Measurements from ENCODE around the gene TESK2. TPM values are rescaled to one million over a fixed set of nuclear protein-coding genes. Genes with fewer than 3 reads are reported as not detected.
"Not testable (repeated sequence)": the region's sequence is repeated elsewhere in the genome, so short reads cannot be mapped to it uniquely, and the experiment has no call there.

Gene TESK2
- polyA plus RNA-seq, 1 donor from 2014 or later, result 0.51 TPM

- not testable (repeated sequence) for H3F3A ChIP-seq (ENCODE audit: insufficient read depth, low read length, poor library complexity, severe bottlenecking); H3K36me3 ChIP-seq (ENCODE audit: insufficient read depth, low read length); H3K9me3 ChIP-seq (ENCODE audit: low read length); H2AFZ ChIP-seq (ENCODE audit: low read depth, low read length); H3K9ac ChIP-seq (ENCODE audit: low read length); H3K4me3 ChIP-seq (ENCODE audit: low read length); H4K20me1 ChIP-seq (ENCODE audit: insufficient read depth); H3K27me3 ChIP-seq (ENCODE audit: insufficient read depth, low read depth, low read length); H3K4me2 ChIP-seq (ENCODE audit: low read length); H3K9me2 ChIP-seq (ENCODE audit: insufficient read depth, low read length); H3K27ac ChIP-seq (ENCODE audit: low read length)
- H3K79me2 ChIP-seq (replicated peaks; ENCODE audit: insufficient read depth, low read length), result peaks cover 18% of the 10 kb centered on the region
Measured at GRCh38 chr1:45523516-45523915, 32.6 kb upstream of the TESK2 start.

GRCh38 chr1:45522324-45523104 is 31.6 kb upstream of the TESK2 start:
- peak overlapping the region; percentile 75 for H3K9ac ChIP-seq (ENCODE audit: low read length)
- H3K27ac ChIP-seq (ENCODE audit: low read length), result peak overlapping the region; percentile 45
- peak overlapping the region; percentile 78 for H3K4me2 ChIP-seq (ENCODE audit: low read length)
- H3F3A ChIP-seq (ENCODE audit: insufficient read depth, low read length, poor library complexity, severe bottlenecking), result no peaks in the 10 kb centered on the region
- TF ChIP-seq CTCF (IDR thresholded peaks at IDR 0.05; ENCODE audit: poor library complexity, severe bottlenecking) (no peak), RAD21 (conservative IDR thresholded peaks at IDR 0.05) (no peak), SMC3 (conservative IDR thresholded peaks at IDR 0.05; ENCODE audit: poor library complexity) (no peak), TAF1 (IDR thresholded peaks at IDR 0.05; ENCODE audit: low read depth) (no peak), POLR2AphosphoS5 (IDR thresholded peaks at IDR 0.05) (no peak), MXI1 (conservative IDR thresholded peaks at IDR 0.05; ENCODE audit: poor library complexity, severe bottlenecking) (no peak), REST (IDR thresholded peaks at IDR 0.05; ENCODE audit: borderline replicate concordance) (no peak), EZH2 (IDR thresholded peaks at IDR 0.05; ENCODE audit: borderline replicate concordance, insufficient read depth, low read length, poor library complexity, severe bottlenecking) (no peak), EP300 (conservative IDR thresholded peaks at IDR 0.05; ENCODE audit: poor library complexity, severe bottlenecking) (no peak)
- H3K9me3 ChIP-seq (ENCODE audit: low read length), result no peaks in the 10 kb centered on the region
- no peaks in the 10 kb centered on the region for H4K20me1 ChIP-seq (ENCODE audit: insufficient read depth)
- H3K27me3 ChIP-seq (ENCODE audit: insufficient read depth, low read depth, low read length), result no peaks in the 10 kb centered on the region
- H2AFZ ChIP-seq (ENCODE audit: low read depth, low read length), result peak overlapping the region; percentile 73
- peaks cover 18% of the 10 kb centered on the region for H3K79me2 ChIP-seq (replicated peaks; ENCODE audit: insufficient read depth, low read length)
- H3K9me2 ChIP-seq (ENCODE audit: insufficient read depth, low read length), result no peaks in the 10 kb centered on the region
- H3K36me3 ChIP-seq (ENCODE audit: insufficient read depth, low read length), result no peaks in the 10 kb centered on the region
- peak overlapping the region; percentile 97 for H3K4me3 ChIP-seq (ENCODE audit: low read length)

Measured in neural cell (in vitro differentiated cells).